SK-N-SH treated with all-trans-retinoic acid at 6 μM for 48 hours (cell line): ENCODE data around the gene USP40.

Experiments used
- ATAC-seq: fragments of 200-7000 bp; cut with Tn5 transposase; 3 replicates; pipeline ENCODE4 v1.9.1; 2020; ENCODE audit warnings: mild to moderate bottlenecking, moderate library complexity
- ARNTL ChIP-seq: fragments of 450-650 bp; formaldehyde crosslinking; IDR thresholded peaks from 2 replicates; pipeline ENCODE4 v1.5.0; 2020; ENCODE audit warnings: low read depth, mild to moderate bottlenecking, moderate library complexity, borderline replicate concordance
- BACH2 ChIP-seq: fragments of 250-450 bp; sonication (Bioruptor Pico); IDR thresholded peaks from 2 replicates; pipeline ENCODE4 v1.9.0; 2021; ENCODE audit warnings: mild to moderate bottlenecking, borderline replicate concordance
- CREB5 ChIP-seq: fragments of 250-450 bp; sonication (Bioruptor Pico); IDR thresholded peaks from 2 replicates; pipeline ENCODE4 v1.5.1; 2020; ENCODE audit warnings: low read depth, mild to moderate bottlenecking, moderate library complexity
- CSDC2 ChIP-seq: fragments of 250-450 bp; sonication (Bioruptor Pico); IDR thresholded peaks from 2 replicates; pipeline ENCODE4 v1.5.0; 2020; ENCODE audit warnings: mild to moderate bottlenecking, moderate library complexity
- CSRNP3 ChIP-seq: fragments of 250-450 bp; sonication (Bioruptor Pico); IDR thresholded peaks from 2 replicates; pipeline ENCODE4 v1.5.1; 2021; ENCODE audit warnings: mild to moderate bottlenecking, moderate library complexity
- ESRRG ChIP-seq: fragments of 250-450 bp; sonication (Bioruptor Pico); IDR thresholded peaks from 2 replicates; pipeline ENCODE4 v1.6.1; 2021; ENCODE audit warnings: mild to moderate bottlenecking
- ISL1 ChIP-seq: fragments of 250-450 bp; sonication (Bioruptor Pico); IDR thresholded peaks from 2 replicates; pipeline ENCODE4 v2.1.2; 2022; ENCODE audit warnings: mild to moderate bottlenecking, moderate library complexity
- OSR1 ChIP-seq: fragments of 250-450 bp; sonication (Bioruptor Pico); IDR thresholded peaks from 2 replicates; pipeline ENCODE4 v1.8.0; 2022; ENCODE audit warnings: moderate library complexity, mild to moderate bottlenecking, inconsistent platforms
- PATZ1 ChIP-seq: fragments of 250-450 bp; sonication (Bioruptor Pico); IDR thresholded peaks from 2 replicates; pipeline ENCODE4 v1.8.0; 2020; ENCODE audit warnings: mild to moderate bottlenecking, moderate library complexity, borderline replicate concordance
- POU6F1 ChIP-seq: fragments of 250-450 bp; sonication (Bioruptor Pico); IDR thresholded peaks from 2 replicates; pipeline ENCODE4 v1.8.0; 2021; ENCODE audit warnings: low read depth, mild to moderate bottlenecking, moderate library complexity, borderline replicate concordance
- PPARA ChIP-seq: fragments of 250-450 bp; sonication (Bioruptor Pico); IDR thresholded peaks from 2 replicates; pipeline ENCODE4 v1.5.0; 2020; ENCODE audit warnings: mild to moderate bottlenecking, borderline replicate concordance
- SNAI2 ChIP-seq: fragments of 250-450 bp; sonication (Bioruptor Pico); IDR thresholded peaks from 2 replicates; pipeline ENCODE4 v1.5.0; 2020; ENCODE audit warnings: mild to moderate bottlenecking, moderate library complexity
- TOX ChIP-seq: fragments of 250-450 bp; sonication (Bioruptor Pico); IDR thresholded peaks from 2 replicates; pipeline ENCODE4 v1.8.0; 2021; ENCODE audit warnings: mild to moderate bottlenecking, moderate library complexity, borderline replicate concordance
- TSHZ2 ChIP-seq: fragments of 250-450 bp; sonication (Bioruptor Pico); IDR thresholded peaks from 2 replicates; pipeline ENCODE4 v1.5.0; 2020; ENCODE audit warnings: mild to moderate bottlenecking, moderate library complexity
- ZC3H10 ChIP-seq: fragments of 250-450 bp; sonication (Bioruptor Pico); IDR thresholded peaks from 2 replicates; pipeline ENCODE4 v1.5.1; 2021; ENCODE audit warnings: mild to moderate bottlenecking, moderate library complexity
- ZFP3 ChIP-seq: fragments of 250-450 bp; sonication (Bioruptor Pico); IDR thresholded peaks from 2 replicates; pipeline ENCODE4 v1.5.0; 2020; ENCODE audit warnings: mild to moderate bottlenecking, moderate library complexity
- ZFP30 ChIP-seq: fragments of 450-650 bp; formaldehyde crosslinking; IDR thresholded peaks from 2 replicates; pipeline ENCODE4 v1.5.0; 2022; ENCODE audit warnings: mild to moderate bottlenecking, moderate library complexity
- ZNF565 ChIP-seq: fragments of 450-650 bp; formaldehyde crosslinking; conservative IDR thresholded peaks from 2 replicates; pipeline ENCODE4 v1.5.0; 2020; ENCODE audit warnings: low read depth, mild to moderate bottlenecking, moderate library complexity
- ZNF70 ChIP-seq: fragments of 450-650 bp; formaldehyde crosslinking; IDR thresholded peaks from 2 replicates; pipeline ENCODE4 v1.5.0; 2020; ENCODE audit warnings: mild to moderate bottlenecking, moderate library complexity
- ZNF8 ChIP-seq: fragments of 450-650 bp; formaldehyde crosslinking; IDR thresholded peaks from 2 replicates; pipeline ENCODE4 v1.5.0; 2020; ENCODE audit warnings: mild to moderate bottlenecking, moderate library complexity

Gene USP40

GRCh38 chr2:233440714-233441113, 125.9 kb downstream of the USP40 start:
- no peak for ATAC-seq
- TF ChIP-seq SNAI2 (CRISPR knock-in tag) (no peak), BACH2 (CRISPR knock-in tag) (no peak), ESRRG (CRISPR knock-in tag) (no peak), TOX (CRISPR knock-in tag) (no peak), OSR1 (no peak), ISL1 (CRISPR knock-in tag) (no peak), ZNF70 (no peak), ZFP3 (CRISPR knock-in tag) (no peak), PATZ1 (CRISPR knock-in tag) (no peak), ZNF565 (CRISPR knock-in tag) (no peak), CSDC2 (CRISPR knock-in tag) (no peak), ZNF8 (CRISPR knock-in tag) (no peak), ZFP30 (CRISPR knock-in tag) (no peak), ZC3H10 (CRISPR knock-in tag) (no peak), PPARA (CRISPR knock-in tag) (no peak)

GRCh38 chr2:233440314-233440713, 126.3 kb downstream of the USP40 start:
- TF ChIP-seq POU6F1 (CRISPR knock-in tag) (no peak), OSR1 (no peak)
- ATAC-seq = no peak

GRCh38 chr2:233439191-233439590, 127.4 kb downstream of the USP40 start:
- no peak; the same call in 2 of the 3 replicates for ATAC-seq
- no peak for TF ChIP-seq ZNF70
- TF ChIP-seq ISL1 (CRISPR knock-in tag) = no peak
- TF ChIP-seq PPARA (CRISPR knock-in tag) = no peak
- no peak for TF ChIP-seq CSRNP3 (CRISPR knock-in tag)

GRCh38 chr2:233438573-233439147, 127.9 kb downstream of the USP40 start:
- ATAC-seq = no peak
- TF ChIP-seq PATZ1 (CRISPR knock-in tag) (no peak), BACH2 (CRISPR knock-in tag) (no peak), POU6F1 (CRISPR knock-in tag) (no peak)
- TF ChIP-seq, all 23 proteins: peak for 0

GRCh38 chr2:233437439-233437955, 129.1 kb downstream of the USP40 start:
- no peak for ATAC-seq
- TF ChIP-seq CREB5 (CRISPR knock-in tag) = no peak
- TF ChIP-seq ARNTL (CRISPR knock-in tag) = no peak
- no peak for TF ChIP-seq CSRNP3 (CRISPR knock-in tag)
- no peak for TF ChIP-seq TSHZ2 (CRISPR knock-in tag)
